ENCODE measurements around the gene FOXB2.
"Not testable (repeated sequence)": the region's sequence is repeated elsewhere in the genome, so short reads cannot be mapped to it uniquely, and the experiment has no call there.

FOXB2 gene

GRCh38 chr9:77019236-77019925 is at the start of gene FOXB2:
FOXB2 (plus strand) TSS chr9:77019655; CDS start chr9:77019655, 0 bp downstream.
- DNase-seq (ENCODE audit: low read depth): no peak

- DNase-seq (ENCODE audit: low read depth): no peak
Observed at GRCh38 chr9:76969716-76970115, 49.7 kb upstream of the FOXB2 start.

GRCh38 chr9:76978831-76979230 is 40.6 kb upstream of the FOXB2 start:
- not testable (repeated sequence) for DNase-seq (ENCODE audit: low read depth)

DNA sequence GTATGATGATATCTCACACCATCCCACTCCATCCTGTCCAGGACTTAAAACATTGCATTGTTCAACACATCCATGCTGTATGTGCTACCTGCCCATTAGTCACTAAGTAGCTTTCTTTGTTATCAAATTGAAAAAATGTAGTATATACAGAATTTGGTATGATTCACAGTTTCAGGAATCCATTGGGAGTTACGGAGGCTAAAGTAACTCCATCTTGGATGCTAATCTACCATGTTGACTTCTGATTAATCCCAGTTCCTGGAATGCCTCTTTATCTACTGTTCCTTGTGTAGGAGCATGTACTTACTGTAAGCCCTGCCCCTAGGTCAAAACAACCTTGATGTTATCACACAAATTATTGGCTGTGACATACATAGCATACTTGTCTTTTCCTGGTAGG is 38.9 kb upstream of the FOXB2 start:
- no peak for DNase-seq (ENCODE audit: low read depth)

DNA sequence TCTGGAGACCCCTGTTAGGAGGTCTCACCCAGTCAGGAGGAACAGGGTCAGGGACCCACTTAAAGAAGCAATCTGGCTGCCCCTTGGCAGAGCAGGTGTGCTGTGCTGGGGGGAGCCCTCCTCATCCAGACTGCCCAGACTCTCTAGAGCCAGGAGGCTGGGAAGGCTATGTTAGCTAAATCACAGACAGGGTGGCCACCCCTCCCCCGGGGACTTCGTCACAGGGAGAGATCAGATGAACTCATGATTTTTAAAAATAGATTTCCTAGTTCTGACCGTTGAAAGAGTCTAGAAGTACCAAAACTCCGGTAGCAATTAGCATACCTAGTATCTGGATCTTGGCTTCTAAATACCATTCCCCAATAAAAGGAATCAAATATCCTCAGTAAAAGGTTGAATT is 35.0 kb upstream of the FOXB2 start:
- DNase-seq (ENCODE audit: low read depth): no peak

GRCh38 chr9:76985581-76985980 is 33.9 kb upstream of the FOXB2 start:
- DNase-seq (ENCODE audit: low read depth): no peak

DNA sequence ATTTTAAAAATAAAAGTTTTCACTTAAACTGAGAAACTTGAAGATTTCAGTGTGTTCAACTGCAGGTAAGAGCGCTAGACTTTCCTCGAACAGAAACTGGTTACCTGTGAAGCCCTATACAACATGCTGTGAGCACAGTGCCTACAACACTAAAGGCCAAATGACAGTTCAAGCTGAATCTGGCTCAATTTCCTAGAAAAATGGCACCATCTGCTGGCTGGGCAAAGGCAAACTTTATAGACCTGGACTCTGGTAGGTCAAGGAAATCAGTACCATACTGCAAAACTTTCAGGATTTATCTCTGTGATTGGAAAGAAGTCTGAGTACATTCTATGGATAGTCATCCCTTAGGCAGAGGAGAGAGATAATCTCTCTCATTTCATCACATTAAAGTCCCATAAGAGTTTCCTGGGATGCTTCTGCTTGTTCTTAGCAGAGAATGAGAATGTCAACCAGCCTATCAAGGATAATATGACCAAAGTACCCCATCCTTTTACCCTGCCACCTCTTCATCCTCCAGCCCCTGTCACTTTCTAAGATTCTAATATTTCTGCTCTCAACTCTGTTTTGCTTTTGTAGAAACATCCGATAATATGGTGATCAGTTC is 31.8 kb upstream of the FOXB2 start:
- no peak for DNase-seq (ENCODE audit: low read depth)

DNA sequence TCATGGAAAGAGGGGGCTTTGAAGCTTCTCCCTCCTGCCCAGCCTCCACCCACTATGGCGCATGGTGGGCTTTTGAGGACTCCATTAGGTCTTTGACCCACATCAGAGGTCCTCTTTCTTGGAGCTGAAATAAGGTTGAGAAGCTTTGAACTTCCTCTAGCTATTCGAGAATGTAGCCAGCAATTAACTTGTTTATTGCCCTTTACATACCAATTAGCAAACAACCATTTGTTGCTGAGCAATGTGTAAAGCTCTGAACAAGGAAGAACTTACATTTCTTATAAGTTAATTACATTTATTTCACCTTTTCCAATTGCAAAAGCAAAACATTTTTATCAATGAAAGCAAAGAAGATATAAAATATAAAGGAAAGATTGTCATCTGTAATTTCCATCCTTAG is 30.5 kb upstream of the FOXB2 start:
- DNase-seq (ENCODE audit: low read depth): no peak

DNA sequence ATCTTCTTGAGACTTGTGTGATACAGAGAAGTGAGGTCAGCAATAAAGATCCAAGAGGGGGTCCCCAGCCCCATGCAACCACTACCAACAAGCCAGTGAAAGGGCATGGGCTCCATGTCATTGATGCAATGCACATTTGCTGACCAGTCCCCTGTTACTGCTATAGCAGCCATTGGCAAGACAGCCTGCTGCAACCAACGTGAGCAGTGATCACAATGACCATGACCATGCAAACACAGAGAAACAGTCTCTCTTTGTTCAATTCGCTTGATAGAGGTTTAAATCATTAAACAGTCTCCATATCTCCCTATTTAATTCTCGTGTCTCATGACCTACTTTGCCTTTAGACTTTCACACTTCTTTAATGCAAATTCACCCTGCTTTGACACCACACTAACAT is 30.0 kb upstream of the FOXB2 start:
- DNase-seq (ENCODE audit: low read depth): no peak

GRCh38 chr9:76996700-76997099 is 22.8 kb upstream of the FOXB2 start:
- DNase-seq (ENCODE audit: low read depth): no peak

DNA sequence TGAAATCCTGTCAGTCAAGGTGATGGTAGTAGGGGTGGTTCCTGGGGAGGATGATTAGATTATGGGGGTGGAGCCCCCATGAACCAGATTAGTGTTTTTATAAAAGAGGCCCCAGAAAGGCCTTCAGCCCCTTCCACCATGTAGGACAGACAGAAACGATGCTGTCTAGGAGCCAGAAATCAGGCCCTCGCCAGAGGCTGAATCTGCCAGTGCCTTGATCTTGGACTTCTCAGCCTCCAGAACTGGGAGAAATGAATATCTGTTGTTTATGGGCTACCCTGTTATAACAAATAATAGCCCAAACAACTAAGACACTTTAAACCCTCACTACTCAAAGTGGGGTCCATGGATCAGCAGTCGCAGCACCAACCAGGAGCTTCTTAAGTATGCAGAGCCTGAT is 20.2 kb upstream of the FOXB2 start:
- DNase-seq (ENCODE audit: low read depth): no peak

DNA sequence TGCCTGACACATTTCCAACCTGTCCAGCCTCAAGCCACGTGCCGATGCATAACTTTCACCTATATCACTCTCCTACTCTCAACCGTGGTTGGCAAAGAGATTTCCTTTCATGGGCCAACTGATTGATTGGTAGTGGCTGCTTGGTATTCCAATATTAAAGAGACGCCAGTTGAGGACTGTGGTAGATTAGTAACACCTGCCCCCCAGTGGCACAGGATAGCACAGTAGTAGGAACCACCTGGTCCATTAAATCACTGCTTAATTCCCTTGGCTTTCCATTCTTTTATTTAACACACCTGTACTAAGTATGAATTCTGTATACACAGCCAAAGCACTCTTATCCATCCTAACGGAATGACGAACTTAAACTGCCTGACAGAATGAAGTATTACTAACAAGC is 19.1 kb upstream of the FOXB2 start:
- no peak for DNase-seq (ENCODE audit: low read depth)

- no peak for DNase-seq (ENCODE audit: low read depth)
Observed at GRCh38 chr9:77003366-77003765, 16.1 kb upstream of the FOXB2 start.

GRCh38 chr9:77005216-77005615 is 14.2 kb upstream of the FOXB2 start:
- DNase-seq (ENCODE audit: low read depth): no peak

DNA sequence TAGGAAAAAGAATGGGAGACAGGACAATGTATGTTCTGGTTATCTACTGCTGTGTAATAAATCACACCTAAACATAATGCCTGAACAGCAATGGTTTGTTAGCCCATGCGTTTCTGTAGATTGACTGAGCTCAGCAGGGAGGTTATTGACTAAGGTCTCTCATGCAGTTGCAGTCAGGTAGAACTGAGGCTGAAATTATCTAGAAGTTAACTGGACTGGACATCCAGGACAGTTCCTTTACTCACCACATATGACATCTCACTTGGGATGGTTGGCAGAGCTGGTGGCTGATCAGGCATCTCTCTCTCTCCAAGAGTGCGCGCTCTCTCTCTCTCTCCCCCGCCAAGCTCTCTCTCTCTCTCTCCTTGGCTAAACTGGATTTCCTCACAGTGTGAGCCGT is 8.9 kb upstream of the FOXB2 start:
- no peak for DNase-seq (ENCODE audit: low read depth)

DNA sequence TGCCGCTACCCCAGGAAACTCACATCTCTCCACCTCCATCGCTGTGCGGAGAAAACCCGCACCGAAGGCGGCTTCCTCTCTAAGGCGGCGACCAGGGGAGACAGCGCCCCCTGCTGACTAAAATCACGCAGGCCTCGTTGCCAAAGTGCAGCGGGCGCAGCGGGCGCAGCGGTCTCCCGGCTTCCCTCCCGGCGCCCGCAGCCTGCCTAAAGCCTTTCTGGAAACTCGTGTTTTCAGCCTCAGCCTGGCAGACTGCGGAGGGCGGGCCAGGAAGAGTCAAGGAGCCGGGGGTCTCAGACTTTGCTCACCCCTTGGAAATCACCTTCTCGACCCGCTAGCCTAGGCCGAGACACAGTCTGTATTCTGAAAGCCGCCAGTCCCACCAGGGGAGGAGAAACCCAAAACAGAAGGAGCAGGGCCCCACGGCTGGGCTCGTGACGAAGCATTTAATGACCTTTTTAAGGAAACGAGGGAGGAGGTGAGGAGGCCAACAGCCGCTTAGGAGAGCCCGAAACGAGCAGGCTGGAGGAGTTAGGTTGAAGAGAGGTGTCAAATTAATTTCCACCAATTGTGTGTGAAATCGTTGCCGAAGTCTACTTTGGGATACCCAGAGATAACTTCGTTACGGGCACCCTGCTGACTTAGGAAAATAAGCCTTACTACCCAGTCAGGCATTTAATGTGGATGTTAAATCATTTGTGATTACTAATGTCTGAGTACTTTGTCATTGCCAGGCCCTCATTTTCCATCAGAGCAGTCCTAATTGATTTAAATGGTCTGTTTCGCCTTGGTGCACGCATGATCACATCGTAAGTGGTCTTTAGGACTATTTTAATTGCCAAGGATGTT is 7.3 kb upstream of the FOXB2 start:
- DNase-seq (ENCODE audit: low read depth): peak; percentile 53

DNA sequence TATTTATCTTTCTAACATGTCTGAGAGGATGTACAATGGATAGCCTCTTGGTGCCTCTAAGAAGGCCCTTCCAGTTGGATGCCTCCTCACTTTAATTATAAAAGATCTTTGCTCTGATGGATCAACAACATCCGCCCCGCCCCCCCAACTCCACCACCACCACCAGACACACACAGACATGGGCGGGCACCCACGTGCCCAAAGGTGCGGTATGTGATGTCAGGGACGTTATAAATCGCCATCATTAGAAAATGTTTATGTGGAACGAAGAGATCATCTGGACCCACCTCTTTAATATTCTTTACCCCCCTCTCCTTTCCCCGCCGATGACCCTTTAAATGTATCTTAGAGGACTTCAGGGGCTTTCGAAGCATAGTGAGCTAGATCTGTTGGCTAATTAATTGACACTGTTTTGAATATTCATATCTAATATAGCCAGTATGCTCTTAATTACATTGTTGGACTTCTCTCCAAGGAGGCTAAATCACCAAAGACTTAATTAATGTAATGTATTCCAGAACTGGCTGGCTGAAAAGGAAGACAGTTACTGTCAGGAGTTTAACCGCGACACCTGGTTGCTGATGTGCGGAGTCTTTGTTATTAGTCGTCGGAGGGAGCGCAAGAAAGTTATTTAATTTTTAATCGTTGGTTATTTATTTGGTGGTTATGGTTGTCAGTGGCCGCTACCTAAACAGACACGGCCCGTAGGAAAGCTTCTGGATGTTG is 6.1 kb upstream of the FOXB2 start:
- DNase-seq (ENCODE audit: low read depth): no peak

DNA sequence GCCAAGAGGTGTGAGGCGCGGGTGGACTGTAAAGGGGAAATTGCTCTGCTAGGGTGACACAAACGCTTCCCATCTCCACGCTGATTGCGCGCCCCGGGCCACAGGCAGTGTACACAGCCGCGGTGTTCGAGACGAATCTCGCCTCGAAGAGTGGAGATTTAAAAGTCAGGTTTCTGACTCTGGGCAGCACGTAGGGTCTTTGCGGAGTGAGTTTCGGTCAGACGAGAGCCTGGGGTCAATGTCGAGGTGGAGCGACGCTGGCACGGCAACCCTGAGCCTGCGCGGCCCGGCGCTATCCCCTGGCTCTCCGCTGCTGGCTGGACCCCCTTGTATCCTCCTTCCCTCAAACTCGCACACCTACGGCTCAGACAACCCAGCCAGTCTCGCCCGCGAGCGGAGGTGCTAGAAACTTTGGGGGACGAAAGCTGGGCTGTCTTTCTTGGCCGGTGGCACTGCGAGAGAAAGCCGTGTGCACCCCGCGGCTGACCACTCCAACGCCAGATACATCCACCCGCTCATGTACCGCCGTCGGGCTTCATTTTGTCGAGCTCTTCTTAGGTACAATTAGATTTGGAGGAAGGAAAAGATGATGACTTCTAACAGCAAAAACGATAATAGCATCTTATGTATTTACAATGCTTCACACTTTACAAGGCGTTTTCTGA is 5.4 kb upstream of the FOXB2 start:
- DNase-seq (ENCODE audit: low read depth): no peak

DNA sequence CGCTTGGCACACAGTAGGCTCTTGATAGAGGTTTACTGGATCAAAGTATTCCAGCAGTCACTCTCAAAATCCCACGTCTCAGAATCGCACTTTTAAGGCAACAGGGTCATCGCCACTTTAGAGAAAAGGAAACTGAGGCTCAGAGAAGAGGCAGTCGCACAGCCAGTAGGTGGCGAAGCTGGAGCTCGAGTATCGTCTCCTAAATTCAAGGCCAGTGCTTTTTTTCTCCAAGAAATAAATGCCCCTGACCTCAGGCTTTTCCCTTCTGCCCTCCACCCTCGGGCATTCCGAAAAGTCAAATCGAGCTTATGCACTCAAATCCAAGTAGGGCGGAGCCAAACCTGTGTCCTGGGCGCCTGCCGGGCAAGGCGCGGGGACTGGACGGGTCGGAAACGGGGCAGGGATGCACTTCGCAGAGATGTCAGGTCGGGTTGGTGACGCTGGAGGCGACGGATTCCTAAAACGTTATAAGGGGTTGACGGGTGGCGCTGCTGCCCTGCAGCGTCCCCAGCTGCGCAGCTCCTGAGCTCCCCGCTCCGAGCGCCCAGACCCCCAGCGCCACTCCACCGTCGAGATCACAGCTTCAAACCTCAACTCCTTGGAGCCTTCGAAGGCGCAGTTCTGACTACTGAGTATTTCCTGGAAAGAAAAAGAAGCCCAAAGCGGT is 4.7 kb upstream of the FOXB2 start:
- no peak for DNase-seq (ENCODE audit: low read depth)

DNA sequence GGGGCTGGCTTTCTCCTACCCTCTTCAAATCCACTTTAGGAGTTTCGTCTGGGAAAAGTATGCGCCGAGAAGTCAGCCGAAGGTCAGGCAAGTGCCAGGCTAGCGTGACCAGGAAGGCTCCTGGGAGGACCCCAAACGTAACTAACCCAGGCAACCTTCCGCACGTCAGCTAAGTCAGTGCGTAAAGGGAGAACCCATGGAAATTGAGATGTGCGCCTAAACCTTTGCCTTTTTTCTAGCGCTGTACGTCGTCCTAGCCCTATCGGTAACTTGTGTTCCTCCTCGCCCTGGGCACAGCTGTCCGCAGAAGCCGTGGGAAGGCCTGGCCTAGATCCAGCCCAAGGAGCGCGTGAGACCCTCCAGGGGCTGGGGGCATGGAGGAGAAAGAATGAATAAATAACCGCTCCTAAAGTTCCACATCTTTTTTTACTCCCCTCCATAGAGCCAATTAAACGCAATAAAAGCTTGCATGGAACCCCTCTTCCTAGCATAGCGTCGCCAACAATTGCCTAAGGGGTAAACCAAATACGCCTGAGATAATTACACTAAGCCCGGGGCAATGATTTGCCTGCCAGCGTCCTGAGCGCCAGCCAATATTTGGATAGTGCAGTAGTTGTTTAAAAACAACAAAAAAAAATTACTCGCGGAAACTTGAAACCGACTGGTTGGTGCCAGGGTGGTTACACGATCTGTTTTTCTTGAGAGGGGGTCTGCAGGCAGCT is 4.0 kb upstream of the FOXB2 start:
- DNase-seq (ENCODE audit: low read depth): no peak

- DNase-seq (ENCODE audit: low read depth): no peak
Observed at GRCh38 chr9:77016121-77016525, 3.3 kb upstream of the FOXB2 start.

All from activated T-cell treated with anti-CD3 and anti-CD28 coated beads for 24 hours (primary cell).